ENCODE data around the gene RLN3. TPM values are rescaled to one million over a fixed set of nuclear protein-coding genes. Genes with fewer than 3 reads are reported as not detected.

The RLN3 gene
- total and polyA plus RNA-seq, 9 of the 15 experiments (the other 6 are each of a cell fraction or from before 2014, with no cell fraction given): 0.31 to 1.2 (median 0.71) TPM; not detected in 6

DNA sequence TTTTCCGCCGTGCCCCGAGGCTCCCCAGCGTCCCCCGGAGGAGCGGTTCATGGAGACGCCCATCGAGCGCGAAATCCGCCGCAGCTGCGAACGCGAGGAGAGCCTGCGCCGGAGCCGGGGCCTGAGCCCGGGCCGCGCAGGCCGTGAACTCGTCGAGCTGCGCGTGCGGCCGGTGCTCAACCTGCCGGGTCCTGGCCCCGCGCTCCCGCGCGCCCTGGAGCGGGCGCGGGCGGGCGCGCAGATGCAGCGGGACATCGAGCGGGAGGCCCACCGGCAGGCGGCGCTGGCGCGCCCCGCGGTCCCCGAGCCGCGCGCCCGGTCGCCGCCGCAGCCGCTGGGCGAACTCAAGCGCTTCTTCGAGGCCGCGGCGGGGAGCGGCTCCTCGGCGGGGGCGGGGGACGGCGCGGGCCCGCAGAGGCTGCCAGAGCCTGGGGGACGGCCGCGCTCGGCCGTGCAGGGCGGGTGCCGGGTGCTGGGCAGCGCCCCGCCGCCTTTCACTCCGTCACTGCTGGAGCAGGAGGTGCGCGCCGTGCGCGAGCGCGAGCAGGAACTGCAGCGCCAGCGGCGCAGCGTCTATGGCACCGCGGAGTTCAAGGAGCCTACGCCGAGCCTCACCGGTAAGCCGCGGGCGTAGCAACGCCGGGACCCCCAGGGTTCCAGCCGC is 45.4 kb downstream of the RLN3 start (continued):
- TF ChIP-seq, protein P1, sequence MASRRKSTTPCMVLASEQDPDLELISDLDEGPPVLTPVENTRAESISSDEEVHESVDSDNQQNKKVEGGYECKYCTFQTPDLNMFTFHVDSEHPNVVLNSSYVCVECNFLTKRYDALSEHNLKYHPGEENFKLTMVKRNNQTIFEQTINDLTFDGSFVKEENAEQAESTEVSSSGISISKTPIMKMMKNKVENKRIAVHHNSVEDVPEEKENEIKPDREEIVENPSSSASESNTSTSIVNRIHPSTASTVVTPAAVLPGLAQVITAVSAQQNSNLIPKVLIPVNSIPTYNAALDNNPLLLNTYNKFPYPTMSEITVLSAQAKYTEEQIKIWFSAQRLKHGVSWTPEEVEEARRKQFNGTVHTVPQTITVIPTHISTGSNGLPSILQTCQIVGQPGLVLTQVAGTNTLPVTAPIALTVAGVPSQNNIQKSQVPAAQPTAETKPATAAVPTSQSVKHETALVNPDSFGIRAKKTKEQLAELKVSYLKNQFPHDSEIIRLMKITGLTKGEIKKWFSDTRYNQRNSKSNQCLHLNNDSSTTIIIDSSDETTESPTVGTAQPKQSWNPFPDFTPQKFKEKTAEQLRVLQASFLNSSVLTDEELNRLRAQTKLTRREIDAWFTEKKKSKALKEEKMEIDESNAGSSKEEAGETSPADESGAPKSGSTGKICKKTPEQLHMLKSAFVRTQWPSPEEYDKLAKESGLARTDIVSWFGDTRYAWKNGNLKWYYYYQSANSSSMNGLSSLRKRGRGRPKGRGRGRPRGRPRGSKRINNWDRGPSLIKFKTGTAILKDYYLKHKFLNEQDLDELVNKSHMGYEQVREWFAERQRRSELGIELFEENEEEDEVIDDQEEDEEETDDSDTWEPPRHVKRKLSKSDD (conservative IDR thresholded peaks at IDR 0.05; ENCODE audit: low read length): no peak
- TF ChIP-seq ZNF140 (CRISPR knock-in tag; IDR thresholded peaks at IDR 0.05): no peak
- TF ChIP-seq EGR1 (conservative IDR thresholded peaks at IDR 0.05): no peak
- no peak for TF ChIP-seq PHF21A (IDR thresholded peaks at IDR 0.05; ENCODE audit: borderline replicate concordance, low read depth)
- no peak for TF ChIP-seq SMARCE1 (IDR thresholded peaks at IDR 0.05)
- TF ChIP-seq ZNF224 (CRISPR knock-in tag; IDR thresholded peaks at IDR 0.05): no peak
- TF ChIP-seq, protein P2, sequence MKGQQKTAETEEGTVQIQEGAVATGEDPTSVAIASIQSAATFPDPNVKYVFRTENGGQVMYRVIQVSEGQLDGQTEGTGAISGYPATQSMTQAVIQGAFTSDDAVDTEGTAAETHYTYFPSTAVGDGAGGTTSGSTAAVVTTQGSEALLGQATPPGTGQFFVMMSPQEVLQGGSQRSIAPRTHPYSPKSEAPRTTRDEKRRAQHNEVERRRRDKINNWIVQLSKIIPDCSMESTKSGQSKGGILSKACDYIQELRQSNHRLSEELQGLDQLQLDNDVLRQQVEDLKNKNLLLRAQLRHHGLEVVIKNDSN (CRISPR knock-in tag; IDR thresholded peaks at IDR 0.05): no peak
- TF ChIP-seq MEIS2 (IDR thresholded peaks at IDR 0.05; ENCODE audit: partially characterized antibody): no peak
- no peak for TF ChIP-seq ZNF699 (CRISPR knock-in tag; IDR thresholded peaks at IDR 0.05; ENCODE audit: insufficient replicate concordance)
- peak; percentile 70 for TF ChIP-seq ZFX (CRISPR knock-in tag; IDR thresholded peaks at IDR 0.05)
- no peak for TF ChIP-seq ZFP36 (IDR thresholded peaks at IDR 0.05; ENCODE audit: low read depth, low read length, partially characterized antibody)
- no peak for TF ChIP-seq NR2C2 (CRISPR knock-in tag; IDR thresholded peaks at IDR 0.05)
- peak; percentile 64 for TF ChIP-seq NR2C2 (tag; IDR thresholded peaks at IDR 0.05)
- no peak for TF ChIP-seq KLF10 (CRISPR knock-in tag; IDR thresholded peaks at IDR 0.05)
- no peak for TF ChIP-seq ASH1L (IDR thresholded peaks at IDR 0.05; ENCODE audit: borderline replicate concordance, low read depth, partially characterized antibody)
- TF ChIP-seq ZFP1 (CRISPR knock-in tag; IDR thresholded peaks at IDR 0.05): no peak
- TF ChIP-seq SMAD4 (CRISPR knock-in tag; conservative IDR thresholded peaks at IDR 0.05): peak; percentile 83
- no peak for TF ChIP-seq SMARCA5 (IDR thresholded peaks at IDR 0.05)
- TF ChIP-seq NUFIP1 (IDR thresholded peaks at IDR 0.05; ENCODE audit: partially characterized antibody): no peak
- TF ChIP-seq MAFF (IDR thresholded peaks at IDR 0.05; ENCODE audit: low read length): no peak
- TF ChIP-seq ZNF764 (CRISPR knock-in tag; IDR thresholded peaks at IDR 0.05; ENCODE audit: low read depth): no peak
- TF ChIP-seq RFX7 (CRISPR knock-in tag; IDR thresholded peaks at IDR 0.05): no peak
- TF ChIP-seq RHOXF2B (CRISPR knock-in tag; conservative IDR thresholded peaks at IDR 0.05): no peak
- no peak for TF ChIP-seq ZNF174 (CRISPR knock-in tag; IDR thresholded peaks at IDR 0.05)
- TF ChIP-seq, protein P3, sequence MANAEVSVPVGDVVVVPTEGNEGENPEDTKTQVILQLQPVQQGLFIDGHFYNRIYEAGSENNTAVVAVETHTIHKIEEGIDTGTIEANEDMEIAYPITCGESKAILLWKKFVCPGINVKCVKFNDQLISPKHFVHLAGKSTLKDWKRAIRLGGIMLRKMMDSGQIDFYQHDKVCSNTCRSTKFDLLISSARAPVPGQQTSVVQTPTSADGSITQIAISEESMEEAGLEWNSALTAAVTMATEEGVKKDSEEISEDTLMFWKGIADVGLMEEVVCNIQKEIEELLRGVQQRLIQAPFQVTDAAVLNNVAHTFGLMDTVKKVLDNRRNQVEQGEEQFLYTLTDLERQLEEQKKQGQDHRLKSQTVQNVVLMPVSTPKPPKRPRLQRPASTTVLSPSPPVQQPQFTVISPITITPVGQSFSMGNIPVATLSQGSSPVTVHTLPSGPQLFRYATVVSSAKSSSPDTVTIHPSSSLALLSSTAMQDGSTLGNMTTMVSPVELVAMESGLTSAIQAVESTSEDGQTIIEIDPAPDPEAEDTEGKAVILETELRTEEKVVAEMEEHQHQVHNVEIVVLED (CRISPR knock-in tag; IDR thresholded peaks at IDR 0.05): peak; percentile 47; the same call in 1 of the 2 replicates
- TF ChIP-seq TEAD1 (CRISPR knock-in tag; IDR thresholded peaks at IDR 0.05): no peak; a peak in 1 of 4 replicates
- TF ChIP-seq ZNF23 (CRISPR knock-in tag; IDR thresholded peaks at IDR 0.05): no peak
- peak; percentile 22; the same call in 1 of the 2 replicates for TF ChIP-seq CREM (IDR thresholded peaks at IDR 0.05; ENCODE audit: low read depth)

All from K562 (cell line).